HEK293 (cell line): ENCODE data around the gene MYL12A.

ENCODE experiments used
- CTCF ChIA-PET: fragments of 350-600 bp; formaldehyde crosslinking; extraction: SDS; loops from one replicate; lab custom pipeline; 2021; ENCODE audit warnings: antibody characterized with exemption; lab: Yijun Ruan, JAX
- POLR2A ChIA-PET: fragments of 300-600 bp; formaldehyde crosslinking; extraction: SDS; loops from one replicate; lab custom pipeline; 2020; ENCODE audit warnings: antibody characterized with exemption, inconsistent platforms; lab: Yijun Ruan, JAX
- H3K27ac ChIP-seq: fragments of 200-500 bp; sonication (Bioruptor generic); 2 replicates; pipeline ENCODE4 v1.5.1; 2014; ENCODE audit warnings: low read depth, low read length, control low read depth, inconsistent platforms; ENCODE audit errors: extremely low read depth
- H3K36me3 ChIP-seq, 2 experiments: fragments of 200-500 bp in 1 of 2; sonication (Bioruptor generic) in 1 of 2; 1 replicate in 1 of 2; 2 replicates in 1 of 2; pipeline ENCODE4 v1.5.1; 2014 to 2017; ENCODE audit warnings: inconsistent platforms in 2 of 2, low read length in 2 of 2; ENCODE audit not compliant: control insufficient read depth in 2 of 2, insufficient read depth in 1 of 2
- H3K4me1 ChIP-seq: fragments of 200-500 bp; sonication (Bioruptor generic); 2 replicates; pipeline ENCODE4 v1.5.1; 2014; ENCODE audit warnings: mild to moderate bottlenecking, low read length, inconsistent platforms; ENCODE audit not compliant: control insufficient read depth, insufficient read depth
- H3K4me3 ChIP-seq: 2 replicates; pipeline ENCODE4 v1.5.1; 2011; ENCODE audit warnings: low read depth, mild to moderate bottlenecking, control low read depth, low read length, moderate library complexity
- H3K9me3 ChIP-seq: fragments of 200-500 bp; sonication (Bioruptor generic); 2 replicates; pipeline ENCODE4 v1.5.1; 2014; ENCODE audit warnings: low read depth, low read length, inconsistent platforms; ENCODE audit not compliant: control insufficient read depth, insufficient read depth
- HOXC10 ChIP-seq: sonication (generic); formaldehyde crosslinking; IDR thresholded peaks from 2 replicates; pipeline ENCODE4 v1.8.1; 2023; ENCODE audit warnings: mild to moderate bottlenecking, missing genetic modification reagents
- IKZF3 ChIP-seq: fragments of 450-650 bp; IDR thresholded peaks from 2 replicates; pipeline ENCODE4 v1.5.0; 2018; ENCODE audit warnings: missing biosample characterization, mild to moderate bottlenecking, missing genetic modification characterization, moderate library complexity
- KLF17 ChIP-seq: fragments of 450-650 bp; formaldehyde crosslinking; IDR thresholded peaks from 2 replicates; pipeline ENCODE4 v1.5.1; 2016; ENCODE audit warnings: missing biosample characterization, missing genetic modification characterization
- PRDM2 ChIP-seq: fragments of 450-650 bp; formaldehyde crosslinking; IDR thresholded peaks from 2 replicates; pipeline ENCODE4 v1.5.1; 2016; ENCODE audit warnings: missing biosample characterization, missing genetic modification characterization, borderline replicate concordance
- RBAK ChIP-seq: fragments of 450-650 bp; formaldehyde crosslinking; IDR thresholded peaks from 2 replicates; pipeline ENCODE4 v1.5.1; 2016; ENCODE audit warnings: missing biosample characterization, missing genetic modification characterization
- REPIN1 ChIP-seq: fragments of 450-650 bp; formaldehyde crosslinking; IDR thresholded peaks from 2 replicates; pipeline ENCODE4 v1.5.1; 2017; ENCODE audit warnings: missing biosample characterization, missing genetic modification characterization, low read depth
- SP2 ChIP-seq: fragments of 450-650 bp; formaldehyde crosslinking; IDR thresholded peaks from 2 replicates; pipeline ENCODE4 v1.5.1; 2016; ENCODE audit warnings: missing biosample characterization, missing genetic modification characterization
- SP7 ChIP-seq: fragments of 450-650 bp; formaldehyde crosslinking; IDR thresholded peaks from 2 replicates; pipeline ENCODE4 v1.5.1; 2016; ENCODE audit warnings: missing biosample characterization, missing genetic modification characterization
- ZEB2 ChIP-seq: fragments of 450-650 bp; formaldehyde crosslinking; IDR thresholded peaks from 2 replicates; pipeline ENCODE4 v1.5.1; 2016; ENCODE audit warnings: missing biosample characterization, missing genetic modification characterization
- ZFP37 ChIP-seq: fragments of 450-650 bp; formaldehyde crosslinking; IDR thresholded peaks from 2 replicates; pipeline ENCODE4 v1.5.1; 2016; ENCODE audit warnings: missing biosample characterization, missing genetic modification characterization
- ZNF155 ChIP-seq: fragments of 450-650 bp; formaldehyde crosslinking; IDR thresholded peaks from 2 replicates; pipeline ENCODE4 v1.5.1; 2016; ENCODE audit warnings: missing biosample characterization, missing genetic modification characterization
- ZNF169 ChIP-seq: fragments of 450-650 bp; formaldehyde crosslinking; IDR thresholded peaks from 2 replicates; pipeline ENCODE4 v1.5.1; 2016; ENCODE audit warnings: missing biosample characterization, missing genetic modification characterization
- ZNF174 ChIP-seq: fragments of 450-650 bp; formaldehyde crosslinking; IDR thresholded peaks from 2 replicates; pipeline ENCODE4 v1.5.0; 2017; ENCODE audit warnings: missing biosample characterization, mild to moderate bottlenecking, missing genetic modification characterization
- ZNF239 ChIP-seq: fragments of 450-650 bp; formaldehyde crosslinking; IDR thresholded peaks from 2 replicates; pipeline ENCODE4 v1.5.1; 2016; ENCODE audit warnings: missing biosample characterization, missing genetic modification characterization
- ZNF24 ChIP-seq: fragments of 450-650 bp; formaldehyde crosslinking; IDR thresholded peaks from 2 replicates; pipeline ENCODE4 v1.5.1; 2016; ENCODE audit warnings: missing biosample characterization, missing genetic modification characterization
- ZNF280D ChIP-seq: fragments of 450-650 bp; formaldehyde crosslinking; IDR thresholded peaks from 2 replicates; pipeline ENCODE4 v1.5.1; 2016; ENCODE audit warnings: missing biosample characterization, missing genetic modification characterization
- ZNF350 ChIP-seq: fragments of 450-650 bp; formaldehyde crosslinking; IDR thresholded peaks from 2 replicates; pipeline ENCODE4 v1.5.0; 2017; ENCODE audit warnings: missing biosample characterization, mild to moderate bottlenecking, missing genetic modification characterization
- ZNF610 ChIP-seq: fragments of 450-650 bp; formaldehyde crosslinking; IDR thresholded peaks from 2 replicates; pipeline ENCODE4 v1.5.1; 2016; ENCODE audit warnings: missing biosample characterization, missing genetic modification characterization, borderline replicate concordance
- ZNF623 ChIP-seq: fragments of 450-650 bp; formaldehyde crosslinking; IDR thresholded peaks from 2 replicates; pipeline ENCODE4 v1.5.1; 2016; ENCODE audit warnings: missing biosample characterization, missing genetic modification characterization
- ZNF626 ChIP-seq: fragments of 450-650 bp; sonication (Bioruptor Pico); formaldehyde crosslinking; IDR thresholded peaks from 2 replicates; pipeline ENCODE4 v1.5.1; 2018; ENCODE audit warnings: missing biosample characterization, missing genetic modification characterization, inconsistent platforms
- ZNF704 ChIP-seq: fragments of 450-650 bp; formaldehyde crosslinking; IDR thresholded peaks from 2 replicates; pipeline ENCODE4 v1.5.1; 2016; ENCODE audit warnings: missing biosample characterization, missing genetic modification characterization
- TF ChIP-seq, protein P1 (sequence below): fragments of 450-650 bp; formaldehyde crosslinking; IDR thresholded peaks from 2 replicates; pipeline ENCODE4 v1.5.1; 2016; ENCODE audit warnings: missing biosample characterization, missing genetic modification characterization

MYL12A gene

GRCh38 chr18:3256693-3257626, 9.4 kb downstream of the MYL12A start (continued):
- TF ChIP-seq ZNF239 (tag by site-specific recombination): no peak
- TF ChIP-seq ZEB2 (tag by site-specific recombination): peak; percentile 56; the same call in 1 of the 2 replicates
- TF ChIP-seq PRDM2 (tag by site-specific recombination): no peak
- TF ChIP-seq ZNF350: no peak
- TF ChIP-seq ZNF169: no peak
- TF ChIP-seq ZNF174 (tag by site-specific recombination): no peak
- TF ChIP-seq ZNF623 (tag by site-specific recombination): no peak
- no peak for TF ChIP-seq ZNF610 (tag by site-specific recombination)
- TF ChIP-seq ZNF280D (tag by site-specific recombination): no peak
- no peak for TF ChIP-seq IKZF3 (tag by site-specific recombination)
- 0 out of 2 replicates have a peak, but pooled peaks have one; percentile 14 for TF ChIP-seq SP2 (tag by site-specific recombination)
- TF ChIP-seq ZNF704: no peak
- TF ChIP-seq ZNF155: no peak
- TF ChIP-seq REPIN1: no peak
- TF ChIP-seq SP7: peak; percentile 29; the same call in 1 of the 2 replicates

- Histone ChIP-seq H3K27ac (no peak overlapping the region), H3K9me3 (no peaks in the 10 kb centered on the region), H3K4me1 (peaks cover 7% of the 10 kb centered on the region), H3K36me3 (peaks cover 33 to 42% of the 10 kb centered on the region in 2 experiments), H3K4me3 (no peak overlapping the region)
- ChIA-PET CTCF (interaction anchor here (4.0 kb wide), 1 partner anchor 12 kb away, joined by 14 read pairs; no protein-coding TSS in a partner anchor), POLR2A (interaction anchor here (2.3 kb wide), 1 partner anchor 10 kb away, joined by 18 read pairs; the partner anchor contains the start of gene MYL12A)
- no peak for TF ChIP-seq ZFP37 (tag by site-specific recombination)
- no peak for TF ChIP-seq ZNF239 (tag by site-specific recombination)
- no peak for TF ChIP-seq ZNF24
- no peak for TF ChIP-seq KLF17 (tag by site-specific recombination)
- no peak for TF ChIP-seq RBAK (tag by site-specific recombination)
- no peak for TF ChIP-seq ZNF626 (tag by site-specific recombination)
- TF ChIP-seq, protein P1, sequence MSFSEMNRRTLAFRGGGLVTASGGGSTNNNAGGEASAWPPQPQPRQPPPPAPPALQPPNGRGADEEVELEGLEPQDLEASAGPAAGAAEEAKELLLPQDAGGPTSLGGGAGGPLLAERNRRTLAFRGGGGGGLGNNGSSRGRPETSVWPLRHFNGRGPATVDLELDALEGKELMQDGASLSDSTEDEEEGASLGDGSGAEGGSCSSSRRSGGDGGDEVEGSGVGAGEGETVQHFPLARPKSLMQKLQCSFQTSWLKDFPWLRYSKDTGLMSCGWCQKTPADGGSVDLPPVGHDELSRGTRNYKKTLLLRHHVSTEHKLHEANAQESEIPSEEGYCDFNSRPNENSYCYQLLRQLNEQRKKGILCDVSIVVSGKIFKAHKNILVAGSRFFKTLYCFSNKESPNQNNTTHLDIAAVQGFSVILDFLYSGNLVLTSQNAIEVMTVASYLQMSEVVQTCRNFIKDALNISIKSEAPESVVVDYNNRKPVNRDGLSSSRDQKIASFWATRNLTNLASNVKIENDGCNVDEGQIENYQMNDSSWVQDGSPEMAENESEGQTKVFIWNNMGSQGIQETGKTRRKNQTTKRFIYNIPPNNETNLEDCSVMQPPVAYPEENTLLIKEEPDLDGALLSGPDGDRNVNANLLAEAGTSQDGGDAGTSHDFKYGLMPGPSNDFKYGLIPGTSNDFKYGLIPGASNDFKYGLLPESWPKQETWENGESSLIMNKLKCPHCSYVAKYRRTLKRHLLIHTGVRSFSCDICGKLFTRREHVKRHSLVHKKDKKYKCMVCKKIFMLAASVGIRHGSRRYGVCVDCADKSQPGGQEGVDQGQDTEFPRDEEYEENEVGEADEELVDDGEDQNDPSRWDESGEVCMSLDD (tag by site-specific recombination): no peak
- TF ChIP-seq HOXC10 (CRISPR knock-in tag): no peak
These were observed 10.1 kb downstream of the MYL12A start for GRCh38 chr18:3257627-3258120.
